ENCODE data around the gene QRICH2.
"Not testable (repeated sequence)": the region's sequence is repeated elsewhere in the genome, so short reads cannot be mapped to it uniquely, and the experiment has no call there.

Gene QRICH2

GRCh38 chr17:76225373-76226086 lies 82.5 kb downstream of the QRICH2 start:
- DNase-seq (ENCODE audit: low read depth in 2 of 2) = not testable (repeated sequence)

Measured in fibroblast of skin of left biceps (primary cell).